SK-MEL-5 (cell line): ENCODE results near the gene LYAR. TPM values are rescaled to one million over a fixed set of nuclear protein-coding genes. Genes with fewer than 3 reads are reported as not detected.

ENCODE experiments used
- DNase-seq: peaks from one replicate; pipeline ENCODE4 v3.0.0-alpha.2; 2016; ENCODE audit warnings: low read depth, low spot score
- in situ Hi-C: cut with HindIII; loops from 2 replicates; pipeline ENCODE4 v1.10.0; 2016; ENCODE audit warnings: low sequenced_read_pairs, high pct_unique_total_duplicates, low pct_unique_long_range_greater_than_20kb
- polyA plus RNA-seq, 2 experiments: library from polyadenylated mRNA; depleted of rRNA; stranded (reverse); fragments of >200 nt; gene quantifications; 2 replicates each; pipeline ENCODE4 v1.2.3, GENCODE V29; 2015
- total RNA-seq: library from RNA; depleted of rRNA; stranded (reverse); fragments of >200 nt; shearing (Covaris generic); gene quantifications from 2 replicates; pipeline ENCODE4 v1.2.3, GENCODE V29; 2014; rRNA removed

Gene LYAR
- 37.1 and 38.6 TPM in 2 replicates for total RNA-seq
- 29.3 and 30.7 TPM in 2 replicates for polyA plus RNA-seq (2015; cell fraction: cytosol; rRNA removed)
- polyA plus RNA-seq (2015; cell fraction: nucleus; rRNA removed): 28.3 and 30.6 TPM in 2 replicates

- DNase-seq: peak; percentile 87
- in situ Hi-C loops: loop anchor here (25.0 kb wide), 1 partner anchor 147 kb away; no protein-coding TSS in a partner anchor
Measured at GRCh38 chr4:4289941-4290850, at the start of gene LYAR, which contains the start of gene ZBTB49. LYAR (minus strand) TSS chr4:4290154; CDS start chr4:4283742, 6,412 bp downstream. ZBTB49 (plus strand) TSS chr4:4290251; CDS start chr4:4299946, 9,695 bp downstream.

GRCh38 chr4:4339504-4340085, 49.6 kb upstream of the LYAR start:
- no peak for DNase-seq
- in situ Hi-C loops: no loop called here

- in situ Hi-C loops: no loop called here
- no peak for DNase-seq
Measured at GRCh38 chr4:4338210-4339001, 48.5 kb upstream of the LYAR start.

GRCh38 chr4:4334798-4335520, 45.0 kb upstream of the LYAR start:
- in situ Hi-C loops: no loop called here
- DNase-seq: peak; percentile 68

- peak; percentile 18 for DNase-seq
- in situ Hi-C loops: no loop called here
Measured at GRCh38 chr4:4333265-4333706, 43.3 kb upstream of the LYAR start.

- in situ Hi-C loops: no loop called here
- DNase-seq: no peak
Measured at GRCh38 chr4:4332529-4332928, 42.6 kb upstream of the LYAR start.

GRCh38 chr4:4330794-4331193, 40.8 kb upstream of the LYAR start:
- in situ Hi-C loops: no loop called here
- no peak for DNase-seq

GRCh38 chr4:4329496-4329895, 39.5 kb upstream of the LYAR start:
- DNase-seq: no peak
- in situ Hi-C loops: no loop called here

- DNase-seq: no peak
- in situ Hi-C loops: no loop called here
Measured at GRCh38 chr4:4328840-4329239, 38.9 kb upstream of the LYAR start.

GRCh38 chr4:4328206-4328605, 38.3 kb upstream of the LYAR start:
- in situ Hi-C loops: no loop called here
- no peak for DNase-seq

- in situ Hi-C loops: no loop called here
- peak; percentile 40 for DNase-seq
Measured at GRCh38 chr4:4327652-4328121, 37.7 kb upstream of the LYAR start.

GRCh38 chr4:4326166-4326565, 36.2 kb upstream of the LYAR start:
- in situ Hi-C loops: no loop called here

GRCh38 chr4:4325321-4325720, 35.4 kb upstream of the LYAR start:
- no peak for DNase-seq
- in situ Hi-C loops: no loop called here

More at GRCh38 chr4:4326166-4326565, 36.2 kb upstream of the LYAR start:
- DNase-seq: no peak

- in situ Hi-C loops: no loop called here
- DNase-seq: no peak
Measured at GRCh38 chr4:4323705-4324534, 34.0 kb upstream of the LYAR start.

- in situ Hi-C loops: no loop called here
- DNase-seq: no peak
Measured at GRCh38 chr4:4321951-4322688, 32.2 kb upstream of the LYAR start.
